Endothelial cell of umbilical vein (primary cell): ENCODE measurements around the gene PPP2R5B. TPM values are rescaled to one million over a fixed set of nuclear protein-coding genes. Genes with fewer than 3 reads are reported as not detected.

Experiments used
- BruUV-seq: library from RNA; stranded (reverse); fragments of 400-500 nt; replicated peaks from 2 replicates; lab custom pipeline; 2021; lab: Mats Ljungman, UMichigan
- CTCF ChIA-PET: fragments of 300-600, 350-600 bp; sonication (Branson Sonifier 250); formaldehyde crosslinking; loops from one replicate; lab custom pipeline; 2021; ENCODE audit warnings: antibody characterized with exemption, inconsistent platforms; lab: Charles Lee
- POLR2A ChIA-PET: fragments of 300-600, 350-600 bp; sonication (Branson Sonifier 250); formaldehyde crosslinking; loops from one replicate; lab custom pipeline; 2021; ENCODE audit warnings: antibody characterized with exemption, inconsistent platforms; lab: Charles Lee
- DNase-seq: peaks from one replicate; pipeline ENCODE4 v3.0.0-alpha.2; 2011; ENCODE audit warnings: low read depth, low spot score
- FAIRE-seq: peaks from 2 replicates; lab custom pipeline; 2011; peaks lifted over from hg19 to GRCh38; lab: Jason Lieb, UNC
- H2AFZ ChIP-seq: 2 replicates; pipeline ENCODE4 v1.6.0; 2012; ENCODE audit warnings: low read depth, low read length, control low read depth, inconsistent platforms
- H3K27ac ChIP-seq: 2 replicates; pipeline ENCODE4 v1.5.1; 2011; ENCODE audit warnings: low read depth, mild to moderate bottlenecking, control low read depth, low read length, moderate library complexity; ENCODE audit not compliant: insufficient read depth
- H3K27me3 ChIP-seq, 2 experiments: 2 replicates each; pipeline versions ENCODE4 v1.6.0 to v1.6.1; 2011; ENCODE audit warnings: low read length in 2 of 2, mixed read lengths in 1 of 2; ENCODE audit not compliant: control insufficient read depth in 2 of 2, insufficient read depth in 2 of 2
- H3K36me3 ChIP-seq, 2 experiments: 2 replicates in 1 of 2; 3 replicates in 1 of 2; pipeline ENCODE4 v1.5.1; 2011; ENCODE audit warnings: low read length in 2 of 2, mild to moderate bottlenecking in 1 of 2, moderate library complexity in 1 of 2; ENCODE audit not compliant: control insufficient read depth in 2 of 2, insufficient read depth in 2 of 2; ENCODE audit errors: extremely low read depth in 1 of 2
- H3K4me1 ChIP-seq: 3 replicates; pipeline ENCODE4 v1.5.1; 2011; ENCODE audit warnings: mild to moderate bottlenecking, low read length; ENCODE audit not compliant: control insufficient read depth, insufficient read depth; ENCODE audit errors: extremely low read depth
- H3K4me2 ChIP-seq: 2 replicates; pipeline ENCODE4 v1.6.1; 2011; ENCODE audit warnings: low read length, control low read depth, mixed read lengths; ENCODE audit not compliant: insufficient read depth
- H3K4me3 ChIP-seq, 3 experiments: fragments of 200-600 bp in 1 of 3; sonication (generic), shearing (Covaris generic) in 1 of 3; replicated peaks in 1 of 3; 2 replicates each; pipeline ENCODE4 v1.5.1; 2011 to 2016; ENCODE audit warnings: control low read depth in 3 of 3, low read length in 3 of 3, mild to moderate bottlenecking in 2 of 3, inconsistent platforms in 1 of 3, low read depth in 1 of 3, moderate library complexity in 1 of 3; ENCODE audit not compliant: insufficient read depth in 1 of 3
- H3K79me2 ChIP-seq: 2 replicates; pipeline ENCODE4 v1.6.0; 2012; ENCODE audit warnings: low read length, inconsistent platforms; ENCODE audit not compliant: control insufficient read depth, insufficient read depth
- H3K9ac ChIP-seq: replicated peaks from 2 replicates; pipeline ENCODE3; 2011; ENCODE audit warnings: low read length, control low read depth; ENCODE audit not compliant: insufficient read depth; ENCODE audit errors: extremely low read depth
- H3K9me1 ChIP-seq: replicated peaks from 3 replicates; pipeline ENCODE4 v1.6.0; 2011; ENCODE audit warnings: mild to moderate bottlenecking, low read length; ENCODE audit not compliant: control insufficient read depth, insufficient read depth; ENCODE audit errors: extremely low read depth
- H3K9me3 ChIP-seq: replicated peaks from 2 replicates; pipeline ENCODE4 v1.5.1; 2012; ENCODE audit warnings: low read length, inconsistent platforms; ENCODE audit not compliant: control insufficient read depth, insufficient read depth
- H4K20me1 ChIP-seq: replicated peaks from 2 replicates; pipeline ENCODE3; 2011; ENCODE audit warnings: mild to moderate bottlenecking, low read length; ENCODE audit not compliant: control insufficient read depth, insufficient read depth; ENCODE audit errors: extremely low read depth
- EZH2 ChIP-seq: IDR thresholded peaks from 2 replicates; pipeline ENCODE4 v1.6.1; 2012; ENCODE audit warnings: borderline replicate concordance, low read depth, mild to moderate bottlenecking, moderate library complexity, low read length, inconsistent platforms; ENCODE audit not compliant: severe bottlenecking
- FOS ChIP-seq: IDR thresholded peaks from 2 replicates; pipeline ENCODE4 v1.6.1; 2011; ENCODE audit warnings: mild to moderate bottlenecking, low read length, moderate library complexity, borderline replicate concordance; ENCODE audit not compliant: insufficient read depth
- GATA2 ChIP-seq: IDR thresholded peaks from 2 replicates; pipeline ENCODE4 v1.7.0; 2011; ENCODE audit warnings: low read depth, mild to moderate bottlenecking, moderate library complexity, mixed read lengths, low read length; ENCODE audit not compliant: insufficient read length, insufficient read depth
- JUN ChIP-seq: IDR thresholded peaks from 2 replicates; pipeline ENCODE4 v1.6.1; 2011; ENCODE audit warnings: borderline replicate concordance, low read depth; ENCODE audit not compliant: insufficient read length, insufficient read depth
- MYC ChIP-seq: IDR thresholded peaks from one replicate; pipeline ENCODE4 v1.6.1; 2011; ENCODE audit warnings: mild to moderate bottlenecking, low read depth, low read length
- POLR2A ChIP-seq: IDR thresholded peaks from 2 replicates; pipeline ENCODE4 v1.6.1; 2012; ENCODE audit warnings: low read depth, mild to moderate bottlenecking, control low read depth, low read length
- POLR2AphosphoS5 ChIP-seq: IDR thresholded peaks from 2 replicates; pipeline ENCODE4 v1.6.1; 2012; ENCODE audit warnings: low read depth, mild to moderate bottlenecking, control low read depth, low read length, moderate library complexity; ENCODE audit not compliant: insufficient read depth
- dilution Hi-C: fragments of 300-500 bp; cut with MboI; formaldehyde crosslinking; loops from one replicate; pipeline ENCODE4 v1.15.0; 2019; ENCODE audit warnings: low sequenced_read_pairs; ENCODE audit not compliant: extremely low pct_ligation_motif_present
- intact Hi-C: fragments of 100-400 bp; cut with micrococcal nuclease; formaldehyde crosslinking; loops from one replicate; pipeline ENCODE4 v1.10.0; 2022
- polyA plus RNA-seq, 4 experiments: library from polyadenylated mRNA; depleted of rRNA in 3 of 4; stranded (reverse) in 3 of 4; unstranded in 1 of 4; fragments of >200 nt; gene quantifications; 2 replicates each; pipeline versions ENCODE4 v1.2.1 to v1.2.3, GENCODE V29; 2011 to 2012; ENCODE audit warnings: missing spikeins in 1 of 4
- total RNA-seq: library from RNA; stranded (reverse); gene quantifications from 2 replicates; pipeline ENCODE4 v1.2.3, GENCODE V29; 2021
- TF ChIP-seq, protein P1 (sequence below): IDR thresholded peaks from 2 replicates; pipeline ENCODE4 v1.6.1; 2011; ENCODE audit not compliant: insufficient read depth, insufficient read length
- TF ChIP-seq, protein P2 (sequence below), 2 donors: IDR thresholded peaks; 1 replicate in 1 of 2; 2 replicates in 1 of 2; pipeline ENCODE4 v1.5.1; 2011; ENCODE audit warnings: low read length in 2 of 2, mild to moderate bottlenecking in 2 of 2, moderate library complexity in 2 of 2, control low read depth in 1 of 2, inconsistent platforms in 1 of 2, low read depth in 1 of 2; ENCODE audit not compliant: insufficient read depth in 1 of 2; ENCODE audit errors: extremely low read depth in 1 of 2

The PPP2R5B gene
- total and polyA plus RNA-seq, 2 donors (not counting 3 experiments of a cell fraction or from before 2014, with no cell fraction given) = 17.6 to 17.8 TPM

DNA sequence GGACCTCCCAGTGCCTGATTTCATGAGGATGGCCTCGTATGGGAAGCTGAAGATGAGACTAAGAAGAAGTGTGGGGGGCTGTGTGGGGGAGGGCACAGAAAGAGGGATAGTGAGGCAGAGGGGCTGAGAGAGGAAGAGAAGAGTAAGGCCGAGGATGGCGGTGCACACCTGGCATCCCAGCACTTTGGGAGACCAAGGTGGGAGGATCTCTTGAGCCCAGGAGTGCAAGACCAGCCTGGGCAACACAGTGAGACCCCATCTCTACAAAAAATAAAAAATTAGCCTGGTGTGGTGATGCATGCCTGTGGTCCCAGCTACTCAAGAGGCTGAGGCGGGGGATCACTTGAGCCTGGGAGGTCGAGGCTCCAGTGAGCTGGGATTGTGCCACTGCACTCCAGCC, 32.6 kb upstream of the PPP2R5B start:
- ChIA-PET POLR2A (no interaction called here), CTCF (interaction anchor here (0.9 to 9.4 kb wide), 5 partner anchors 15 to 44 kb away, joined by 3 to 168 read pairs (median 5); partner anchors contain the start of gene CDC42BPG)
- H3K36me3 ChIP-seq = peaks cover 0 to 7% of the 10 kb centered on the region in 2 experiments
- H3K4me2 ChIP-seq = no peak overlapping the region
- no peak for FAIRE-seq
- DNase-seq = no peak
- no peaks in the 10 kb centered on the region for H4K20me1 ChIP-seq
- no peaks in the 10 kb centered on the region for H3K79me2 ChIP-seq
- no peak overlapping the region for H3K9ac ChIP-seq
- H3K27me3 ChIP-seq = no peaks in the 10 kb centered on the region
- dilution Hi-C loops (loop anchor here (10.0 kb wide), 1 partner anchor 47 kb away; the partner anchor contains the start of gene CDC42BPG), intact Hi-C loops (no loop called here)
- no peak overlapping the region for H2AFZ ChIP-seq
- H3K4me3 ChIP-seq = no peak overlapping the region
- peaks cover 3% of the 10 kb centered on the region for H3K4me1 ChIP-seq
- no peaks in the 10 kb centered on the region for H3K9me3 ChIP-seq
- TF ChIP-seq POLR2AphosphoS5 = no peak
- TF ChIP-seq MYC = no peak
- TF ChIP-seq, protein P1, sequence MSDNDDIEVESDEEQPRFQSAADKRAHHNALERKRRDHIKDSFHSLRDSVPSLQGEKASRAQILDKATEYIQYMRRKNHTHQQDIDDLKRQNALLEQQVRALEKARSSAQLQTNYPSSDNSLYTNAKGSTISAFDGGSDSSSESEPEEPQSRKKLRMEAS = no peak
- TF ChIP-seq GATA2 = no peak
- TF ChIP-seq, protein P2, sequence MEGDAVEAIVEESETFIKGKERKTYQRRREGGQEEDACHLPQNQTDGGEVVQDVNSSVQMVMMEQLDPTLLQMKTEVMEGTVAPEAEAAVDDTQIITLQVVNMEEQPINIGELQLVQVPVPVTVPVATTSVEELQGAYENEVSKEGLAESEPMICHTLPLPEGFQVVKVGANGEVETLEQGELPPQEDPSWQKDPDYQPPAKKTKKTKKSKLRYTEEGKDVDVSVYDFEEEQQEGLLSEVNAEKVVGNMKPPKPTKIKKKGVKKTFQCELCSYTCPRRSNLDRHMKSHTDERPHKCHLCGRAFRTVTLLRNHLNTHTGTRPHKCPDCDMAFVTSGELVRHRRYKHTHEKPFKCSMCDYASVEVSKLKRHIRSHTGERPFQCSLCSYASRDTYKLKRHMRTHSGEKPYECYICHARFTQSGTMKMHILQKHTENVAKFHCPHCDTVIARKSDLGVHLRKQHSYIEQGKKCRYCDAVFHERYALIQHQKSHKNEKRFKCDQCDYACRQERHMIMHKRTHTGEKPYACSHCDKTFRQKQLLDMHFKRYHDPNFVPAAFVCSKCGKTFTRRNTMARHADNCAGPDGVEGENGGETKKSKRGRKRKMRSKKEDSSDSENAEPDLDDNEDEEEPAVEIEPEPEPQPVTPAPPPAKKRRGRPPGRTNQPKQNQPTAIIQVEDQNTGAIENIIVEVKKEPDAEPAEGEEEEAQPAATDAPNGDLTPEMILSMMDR (IDR thresholded peaks at IDR 0.05; ENCODE audit: extremely low read depth in 1 of 2, insufficient read depth in 1 of 2, low read depth in 1 of 2, low read length in 2 of 2) = no peak
- TF ChIP-seq FOS = no peak
- TF ChIP-seq JUN = no peak
- TF ChIP-seq POLR2A = no peak
- no peak for TF ChIP-seq EZH2
- BruUV-seq = no TSS peak
- H3K9me1 ChIP-seq = no peaks in the 10 kb centered on the region
- no peak overlapping the region for H3K27ac ChIP-seq
